K562 (cell line): ENCODE results near the gene ZC3H10. TPM values are rescaled to one million over a fixed set of nuclear protein-coding genes. Genes with fewer than 3 reads are reported as not detected.
A peak's percentile ranks its signal among the peaks of the same experiment; 100 is the strongest.

Experiments
- ATAC-seq: fragments of 200-7000 bp; cut with Tn5 transposase; 3 replicates; pipeline ENCODE4 v1.9.1; 2020; ENCODE audit warnings: moderate library complexity
- BruUV-seq: library from RNA; stranded (reverse); fragments of 400-500 nt; replicated peaks from 2 replicates; lab custom pipeline; 2021; lab: Mats Ljungman, UMichigan
- CTCF ChIA-PET: fragments of 300-600 bp; formaldehyde crosslinking; extraction: SDS; loops from one replicate; lab custom pipeline; 2021; ENCODE audit warnings: low intra/inter-chr PET ratio; lab: Yijun Ruan, JAX
- POLR2A ChIA-PET: fragments of 300-600, 350-650 bp; sonication (Branson Sonifier 250); formaldehyde crosslinking; extraction: SDS; loops from one replicate; lab custom pipeline; 2021; ENCODE audit warnings: antibody characterized with exemption, inconsistent platforms; lab: Yijun Ruan, JAX
- DNase-seq, 4 experiments: peaks; one replicate each; pipeline versions ENCODE4 v3.0.0 to v3.0.0-alpha.2; 2011 to 2018; ENCODE audit warnings: low spot score in 3 of 4, mixed read lengths in 3 of 4; ENCODE audit errors: extremely low read depth in 1 of 4
- FAIRE-seq: peaks from 2 replicates; lab custom pipeline; 2011; peaks lifted over from hg19 to GRCh38; lab: Jason Lieb, UNC
- H2AFZ ChIP-seq: 2 replicates; pipeline ENCODE4 v1.6.0; 2011; ENCODE audit warnings: low read depth, low read length, control low read depth, inconsistent platforms
- H3K27ac ChIP-seq: fragments of 200-600 bp; 3 replicates; pipeline ENCODE4 v1.8.0; 2011; ENCODE audit warnings: low read depth, mild to moderate bottlenecking, control low read depth, inconsistent platforms, low read length, moderate library complexity, mixed read lengths; ENCODE audit errors: extremely low read depth
- H3K27me3 ChIP-seq, 2 experiments: fragments of 300-600 bp in 1 of 2; 2 replicates in 1 of 2; 3 replicates in 1 of 2; pipeline versions ENCODE4 v1.6.0 to v1.8.0; 2011; ENCODE audit warnings: inconsistent platforms in 2 of 2, low read length in 2 of 2, mild to moderate bottlenecking in 1 of 2, mixed read lengths in 1 of 2, moderate library complexity in 1 of 2; ENCODE audit not compliant: control insufficient read depth in 2 of 2, insufficient read depth in 2 of 2
- H3K36me3 ChIP-seq: fragments of 300-600 bp; 3 replicates; pipeline ENCODE4 v1.8.0; 2011; ENCODE audit warnings: mild to moderate bottlenecking, low read length, inconsistent platforms; ENCODE audit not compliant: control insufficient read depth, insufficient read depth
- H3K4me1 ChIP-seq, 2 experiments: fragments of 200-600 bp in 1 of 2; replicated peaks in 1 of 2; 2 replicates in 1 of 2; 3 replicates in 1 of 2; pipeline versions ENCODE4 v1.5.1 to v1.8.0; 2011; ENCODE audit warnings: inconsistent platforms in 2 of 2, low read length in 2 of 2, mild to moderate bottlenecking in 1 of 2, mixed read lengths in 1 of 2, moderate library complexity in 1 of 2; ENCODE audit not compliant: control insufficient read depth in 2 of 2, insufficient read depth in 2 of 2
- H3K4me2 ChIP-seq: 2 replicates; pipeline ENCODE4 v1.6.1; 2011; ENCODE audit warnings: low read length, control low read depth, inconsistent platforms, mixed read lengths; ENCODE audit not compliant: insufficient read depth
- H3K4me3 ChIP-seq: fragments of 200-600 bp; sonication (generic), shearing (Covaris generic); 2 replicates; pipeline ENCODE4 v1.5.1; 2016; ENCODE audit warnings: control low read depth, inconsistent platforms
- H3K79me2 ChIP-seq: fragments of 200-600 bp; 3 replicates; pipeline ENCODE4 v1.8.0; 2011; ENCODE audit warnings: low read length, inconsistent platforms; ENCODE audit not compliant: control insufficient read depth, insufficient read depth
- H3K9ac ChIP-seq, 2 experiments: 2 replicates each; pipeline versions ENCODE4 v1.6.0 to v1.6.1; 2011; ENCODE audit warnings: low read depth in 2 of 2, low read length in 2 of 2, control low read depth in 1 of 2, inconsistent platforms in 1 of 2, mild to moderate bottlenecking in 1 of 2, mixed read lengths in 1 of 2; ENCODE audit not compliant: insufficient read depth in 1 of 2
- H3K9me1 ChIP-seq: one replicate; pipeline ENCODE4 v1.6.0; 2011; ENCODE audit warnings: inconsistent platforms, mild to moderate bottlenecking, low read length, moderate library complexity; ENCODE audit not compliant: control insufficient read depth, insufficient read depth
- H3K9me3 ChIP-seq: replicated peaks from 2 replicates; pipeline ENCODE4 v1.5.1; 2011; ENCODE audit warnings: low read depth, low read length, inconsistent platforms; ENCODE audit not compliant: control insufficient read depth, insufficient read depth
- H4K20me1 ChIP-seq: replicated peaks from 2 replicates; pipeline ENCODE4 v1.6.1; 2011; ENCODE audit warnings: low read length, inconsistent platforms, mixed read lengths; ENCODE audit not compliant: control insufficient read depth, insufficient read depth
- ARHGAP35 ChIP-seq: fragments of 450-650 bp; IDR thresholded peaks from 2 replicates; pipeline ENCODE4 v1.6.1; 2018; ENCODE audit not compliant: partially characterized antibody
- CBX5 ChIP-seq: IDR thresholded peaks from 2 replicates; pipeline ENCODE4 v1.6.1; 2014; ENCODE audit warnings: low read depth, borderline replicate concordance
- FIP1L1 ChIP-seq: fragments of 200-400 bp; formaldehyde crosslinking; IDR thresholded peaks from 2 replicates; pipeline ENCODE4 v1.6.1; 2018; ENCODE audit warnings: mild to moderate bottlenecking, low read depth, low read length; ENCODE audit not compliant: poor library complexity, severe bottlenecking
- GTF2A2 ChIP-seq: IDR thresholded peaks from 2 replicates; pipeline ENCODE4 v1.6.1; 2016; ENCODE audit warnings: mild to moderate bottlenecking, missing genetic modification characterization, missing compliant biosample characterization
- HLTF ChIP-seq: fragments of 450-650 bp; IDR thresholded peaks from 2 replicates; pipeline ENCODE4 v1.6.1; 2016
- HSF4 ChIP-seq: fragments of 250-450 bp; sonication (Bioruptor Pico); IDR thresholded peaks from 2 replicates; pipeline ENCODE4 v2.1.2; 2022; ENCODE audit warnings: mild to moderate bottlenecking, moderate library complexity, borderline replicate concordance
- KAT8 ChIP-seq: fragments of 450-650 bp; IDR thresholded peaks from 2 replicates; pipeline ENCODE4 v1.6.1; 2016; ENCODE audit warnings: low read depth, mild to moderate bottlenecking
- MYNN ChIP-seq, 2 experiments: sonication (generic); formaldehyde crosslinking in 1 of 2; IDR thresholded peaks; 2 replicates each; pipeline versions ENCODE4 v1.5.0 to v1.6.1; 2016 to 2020; ENCODE audit warnings: antibody characterized with exemption in 1 of 2, missing genetic modification reagents in 1 of 2
- NCOA6 ChIP-seq: fragments of 450-650 bp; IDR thresholded peaks from 2 replicates; pipeline ENCODE4 v1.6.1; 2017; ENCODE audit warnings: mild to moderate bottlenecking
- PML ChIP-seq: IDR thresholded peaks from 2 replicates; pipeline ENCODE4 v1.6.1; 2012; ENCODE audit warnings: low read length, inconsistent platforms
- RAD51 ChIP-seq: fragments of 450-650 bp; IDR thresholded peaks from 2 replicates; pipeline ENCODE4 v1.7.1; 2016; ENCODE audit warnings: low read depth, mild to moderate bottlenecking, borderline replicate concordance
- ZNF23 ChIP-seq: fragments of 250-450 bp; sonication (Bioruptor Pico); IDR thresholded peaks from 2 replicates; pipeline ENCODE4 v1.4.0; 2020; ENCODE audit warnings: mild to moderate bottlenecking
- ZNF316 ChIP-seq: fragments of 450-650 bp; IDR thresholded peaks from 2 replicates; pipeline ENCODE4 v1.6.1; 2016
- ZNF668 ChIP-seq: fragments of 250-450 bp; sonication (Bioruptor Pico); IDR thresholded peaks from 2 replicates; pipeline ENCODE4 v1.8.0; 2022; ENCODE audit warnings: mild to moderate bottlenecking, inconsistent platforms
- ZNF696 ChIP-seq: fragments of 250-450 bp; sonication (Bioruptor Pico); conservative IDR thresholded peaks from 2 replicates; pipeline ENCODE4 v1.4.0; 2020; ENCODE audit warnings: mild to moderate bottlenecking, moderate library complexity
- ZNF717 ChIP-seq: fragments of 250-450 bp; sonication (Bioruptor Pico); IDR thresholded peaks from 2 replicates; pipeline ENCODE4 v1.5.0; 2021
- WGBS: fragments of 100-300 bp; shearing (Covaris generic); methylation state at CpG from one replicate; pipeline ENCODE4 v1.1.6; 2016; ENCODE audit warnings: low coverage, mixed read lengths; ENCODE audit not compliant: insufficient coverage; ENCODE audit errors: missing lambda C conversion rate; 5-methylcytosine and 5-hydroxymethylcytosine counted together
- in situ Hi-C: fragments of 300-500 bp; cut with MboI; formaldehyde crosslinking; loops from 4 replicates; pipeline ENCODE4 v1.15.0; 2018; ENCODE audit warnings: inconsistent platforms, mixed read lengths
- intact Hi-C: fragments of 100-400 bp; cut with micrococcal nuclease; formaldehyde crosslinking; loops from 2 replicates; pipeline ENCODE4 v1.14.2; 2022
- polyA plus RNA-seq, 8 experiments: library from polyadenylated mRNA; depleted of rRNA in 4 of 8; stranded (reverse) in 5 of 8; unstranded in 3 of 8; fragments of >200 nt; fragmentation: Nextera tagmentation in 2 of 8; fragmentation: Illumina TruSeq in 1 of 8; extraction: Ambion mirVana in 2 of 8; extraction: Trizol in 1 of 8; gene quantifications; 2 replicates each; pipeline versions ENCODE4 v1.2.1 to v1.2.3, GENCODE V29; 2011 to 2014; ENCODE audit warnings: inconsistent platforms in 1 of 8, missing spikeins in 1 of 8
- total RNA-seq, 7 experiments: library from RNA; depleted of rRNA in 6 of 7; stranded (reverse); fragments of >200 nt in 6 of 7; fragmentation: Illumina TruSeq in 2 of 7; extraction: Trizol in 2 of 7; gene quantifications; 2 replicates each; pipeline versions ENCODE4 v1.2.1 to v1.2.3, GENCODE V29; 2011 to 2021; ENCODE audit warnings: low replicate concordance in 1 of 7
- TF ChIP-seq, protein P1 (sequence below): fragments of 450-650 bp; formaldehyde crosslinking; conservative IDR thresholded peaks from 2 replicates; pipeline ENCODE4 v1.4.0; 2022; ENCODE audit warnings: mild to moderate bottlenecking, missing genetic modification characterization
- TF ChIP-seq, protein P2 (sequence below): fragments of 250-450 bp; sonication (Bioruptor Pico); IDR thresholded peaks from 2 replicates; pipeline ENCODE4 v1.5.0; 2020; ENCODE audit warnings: mild to moderate bottlenecking

ZC3H10 gene
- total and polyA plus RNA-seq, 9 of the 15 experiments (the other 6 are each of a cell fraction or from before 2014, with no cell fraction given) = 0.31 to 4.1 (median 1.6) TPM

DNA sequence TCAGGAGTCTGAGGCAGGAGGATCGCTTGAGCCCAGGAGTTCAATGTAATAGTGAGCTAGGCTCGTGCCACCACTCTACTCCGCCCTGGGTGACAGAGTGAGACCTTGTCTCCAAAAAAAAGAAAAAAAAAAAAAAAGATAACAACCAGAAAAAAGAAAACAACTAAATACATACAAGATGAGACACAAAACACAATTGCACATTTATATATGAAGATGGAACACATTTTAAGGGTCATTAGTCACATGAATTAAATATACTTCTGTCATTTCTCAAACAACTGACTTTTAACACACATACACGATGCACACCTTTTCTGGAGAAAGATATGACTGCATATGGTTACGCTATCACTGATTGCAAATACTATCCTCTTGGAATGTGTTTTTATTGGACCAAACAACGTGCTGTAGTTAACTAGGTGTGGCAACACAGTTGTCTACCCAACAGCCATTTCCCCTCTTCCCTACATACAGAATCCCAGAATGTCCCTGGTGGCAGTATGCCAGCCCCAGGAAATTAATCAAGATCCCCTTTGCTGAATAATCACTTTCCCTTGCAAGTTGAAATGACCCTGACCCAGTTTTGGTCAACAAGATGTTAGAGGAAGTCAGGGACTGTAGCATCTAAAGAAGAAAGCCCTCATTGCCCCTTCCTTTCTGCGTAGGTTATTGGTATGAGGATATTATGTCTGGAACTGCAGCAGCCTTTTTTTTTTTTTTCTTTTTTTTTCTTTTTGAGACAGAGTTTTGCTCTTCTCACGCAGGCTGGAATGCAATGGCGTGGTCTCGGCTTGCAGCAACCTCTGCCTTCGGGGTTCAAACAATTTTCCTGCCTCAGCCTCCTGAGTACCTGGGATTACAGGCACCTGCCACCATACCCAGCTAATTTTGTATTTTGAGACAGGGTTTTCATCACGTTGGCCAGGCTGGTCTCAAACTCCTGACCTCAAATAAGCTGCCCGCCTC lies 28.7 kb downstream of the ZC3H10 start:
- H2AFZ ChIP-seq = no peak overlapping the region
- H4K20me1 ChIP-seq = 0 out of 2 replicates have a peak, but pooled peaks cover 3% of the 10 kb centered on the region
- no peak for DNase-seq
- in situ Hi-C loops = no loop called here
- ChIA-PET CTCF (no interaction called here), POLR2A (interaction anchor here (0.9 kb wide), 1 partner anchor 9 kb away, joined by 3 read pairs; no protein-coding TSS in a partner anchor)
- peak overlapping the region; percentile 31; the same call in 1 of the 3 replicates for H3K27ac ChIP-seq
- no peaks in the 10 kb centered on the region for H3K9me1 ChIP-seq
- peaks cover 9 to 10% of the 10 kb centered on the region in 2 experiments; a peak in 3 of 5 replicates for H3K4me1 ChIP-seq
- no peaks in the 10 kb centered on the region for H3K27me3 ChIP-seq
- peaks cover 47% of the 10 kb centered on the region for H3K36me3 ChIP-seq
- ATAC-seq = peak; percentile 58
- WGBS = 57% methylated on average over 12 of the region's 13 CpGs
- H3K9ac ChIP-seq = no peak overlapping the region
- intact Hi-C loops = no loop called here
- no TSS peak for BruUV-seq
- peak; percentile 62 for FAIRE-seq
- peaks cover 7% of the 10 kb centered on the region for H3K79me2 ChIP-seq
- H3K4me3 ChIP-seq = no peak overlapping the region
- H3K9me3 ChIP-seq = no peaks in the 10 kb centered on the region
- H3K4me2 ChIP-seq = no peak overlapping the region
- TF ChIP-seq, protein P1, sequence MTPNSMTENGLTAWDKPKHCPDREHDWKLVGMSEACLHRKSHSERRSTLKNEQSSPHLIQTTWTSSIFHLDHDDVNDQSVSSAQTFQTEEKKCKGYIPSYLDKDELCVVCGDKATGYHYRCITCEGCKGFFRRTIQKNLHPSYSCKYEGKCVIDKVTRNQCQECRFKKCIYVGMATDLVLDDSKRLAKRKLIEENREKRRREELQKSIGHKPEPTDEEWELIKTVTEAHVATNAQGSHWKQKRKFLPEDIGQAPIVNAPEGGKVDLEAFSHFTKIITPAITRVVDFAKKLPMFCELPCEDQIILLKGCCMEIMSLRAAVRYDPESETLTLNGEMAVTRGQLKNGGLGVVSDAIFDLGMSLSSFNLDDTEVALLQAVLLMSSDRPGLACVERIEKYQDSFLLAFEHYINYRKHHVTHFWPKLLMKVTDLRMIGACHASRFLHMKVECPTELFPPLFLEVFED (CRISPR knock-in tag) = 0 out of 2 replicates have a peak, but pooled peaks have one; percentile 38
- TF ChIP-seq ZNF696 (no peak), ZNF316 (peak; percentile 53; the same call in 1 of the 2 replicates), NCOA6 (no peak), ZNF668 (CRISPR knock-in tag) (no peak), RAD51 (no peak), FIP1L1 (no peak), KAT8 (no peak), ZNF717 (CRISPR knock-in tag) (no peak), ARHGAP35 (no peak), ZNF23 (no peak), PML (0 out of 2 replicates have a peak, but pooled peaks have one; percentile 10), CBX5 (no peak), HSF4 (no peak), MYNN (IDR thresholded peaks at IDR 0.05) (0 out of 2 replicates have a peak, but pooled peaks have one; percentile 11), MYNN (CRISPR knock-in tag; IDR thresholded peaks at IDR 0.05) (no peak), GTF2A2 (tag) (no peak), HLTF (no peak)
- TF ChIP-seq, protein P2, sequence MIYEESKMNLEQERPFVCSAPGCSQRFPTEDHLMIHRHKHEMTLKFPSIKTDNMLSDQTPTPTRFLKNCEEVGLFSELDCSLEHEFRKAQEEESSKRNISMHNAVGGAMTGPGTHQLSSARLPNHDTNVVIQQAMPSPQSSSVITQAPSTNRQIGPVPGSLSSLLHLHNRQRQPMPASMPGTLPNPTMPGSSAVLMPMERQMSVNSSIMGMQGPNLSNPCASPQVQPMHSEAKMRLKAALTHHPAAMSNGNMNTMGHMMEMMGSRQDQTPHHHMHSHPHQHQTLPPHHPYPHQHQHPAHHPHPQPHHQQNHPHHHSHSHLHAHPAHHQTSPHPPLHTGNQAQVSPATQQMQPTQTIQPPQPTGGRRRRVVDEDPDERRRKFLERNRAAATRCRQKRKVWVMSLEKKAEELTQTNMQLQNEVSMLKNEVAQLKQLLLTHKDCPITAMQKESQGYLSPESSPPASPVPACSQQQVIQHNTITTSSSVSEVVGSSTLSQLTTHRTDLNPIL = no peak
